PFSK-1 (cell line): Measurements from ENCODE around the gene SRPK3.

Experiments used
- FOXP2 ChIP-seq: optimal IDR thresholded peaks from 2 replicates; pipeline ENCODE3; 2011; ENCODE audit warnings: borderline replicate concordance, control low read depth, inconsistent platforms; ENCODE audit not compliant: insufficient read depth; ENCODE audit errors: extremely low read length, extremely low read depth
- POLR2AphosphoS5 ChIP-seq: IDR thresholded peaks from 2 replicates; pipeline ENCODE4 v1.6.1; 2012; ENCODE audit warnings: low read depth, mild to moderate bottlenecking, control low read depth, low read length, moderate library complexity
- SIN3A ChIP-seq: IDR thresholded peaks from 2 replicates; pipeline ENCODE4 v1.6.1; 2012; ENCODE audit warnings: mild to moderate bottlenecking, low read length, moderate library complexity, borderline replicate concordance; ENCODE audit not compliant: insufficient read depth
- TAF1 ChIP-seq: IDR thresholded peaks from 2 replicates; pipeline ENCODE4 v1.6.1; 2012; ENCODE audit warnings: low read length, control low read depth, borderline replicate concordance; ENCODE audit not compliant: insufficient read depth
- TF ChIP-seq, protein P1 (sequence below), 2 experiments: IDR thresholded peaks; 2 replicates each; pipeline versions ENCODE4 v1.6.1 to v1.8.0; 2011 to 2012; ENCODE audit warnings: low read depth in 2 of 2, low read length in 2 of 2, control low read depth in 1 of 2, inconsistent platforms in 1 of 2, mild to moderate bottlenecking in 1 of 2, moderate library complexity in 1 of 2; ENCODE audit not compliant: insufficient read depth in 1 of 2

The SRPK3 gene

GRCh38 chrX:153783378-153784013 is 2.7 kb downstream of the SRPK3 start:
- no peak for TF ChIP-seq SIN3A
- TF ChIP-seq, protein P1, sequence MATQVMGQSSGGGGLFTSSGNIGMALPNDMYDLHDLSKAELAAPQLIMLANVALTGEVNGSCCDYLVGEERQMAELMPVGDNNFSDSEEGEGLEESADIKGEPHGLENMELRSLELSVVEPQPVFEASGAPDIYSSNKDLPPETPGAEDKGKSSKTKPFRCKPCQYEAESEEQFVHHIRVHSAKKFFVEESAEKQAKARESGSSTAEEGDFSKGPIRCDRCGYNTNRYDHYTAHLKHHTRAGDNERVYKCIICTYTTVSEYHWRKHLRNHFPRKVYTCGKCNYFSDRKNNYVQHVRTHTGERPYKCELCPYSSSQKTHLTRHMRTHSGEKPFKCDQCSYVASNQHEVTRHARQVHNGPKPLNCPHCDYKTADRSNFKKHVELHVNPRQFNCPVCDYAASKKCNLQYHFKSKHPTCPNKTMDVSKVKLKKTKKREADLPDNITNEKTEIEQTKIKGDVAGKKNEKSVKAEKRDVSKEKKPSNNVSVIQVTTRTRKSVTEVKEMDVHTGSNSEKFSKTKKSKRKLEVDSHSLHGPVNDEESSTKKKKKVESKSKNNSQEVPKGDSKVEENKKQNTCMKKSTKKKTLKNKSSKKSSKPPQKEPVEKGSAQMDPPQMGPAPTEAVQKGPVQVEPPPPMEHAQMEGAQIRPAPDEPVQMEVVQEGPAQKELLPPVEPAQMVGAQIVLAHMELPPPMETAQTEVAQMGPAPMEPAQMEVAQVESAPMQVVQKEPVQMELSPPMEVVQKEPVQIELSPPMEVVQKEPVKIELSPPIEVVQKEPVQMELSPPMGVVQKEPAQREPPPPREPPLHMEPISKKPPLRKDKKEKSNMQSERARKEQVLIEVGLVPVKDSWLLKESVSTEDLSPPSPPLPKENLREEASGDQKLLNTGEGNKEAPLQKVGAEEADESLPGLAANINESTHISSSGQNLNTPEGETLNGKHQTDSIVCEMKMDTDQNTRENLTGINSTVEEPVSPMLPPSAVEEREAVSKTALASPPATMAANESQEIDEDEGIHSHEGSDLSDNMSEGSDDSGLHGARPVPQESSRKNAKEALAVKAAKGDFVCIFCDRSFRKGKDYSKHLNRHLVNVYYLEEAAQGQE (IDR thresholded peaks at IDR 0.05; ENCODE audit: insufficient read depth in 1 of 2, low read depth in 2 of 2, low read length in 2 of 2): no peak
- TF ChIP-seq TAF1: no peak
- no peak for TF ChIP-seq FOXP2
- TF ChIP-seq POLR2AphosphoS5: no peak

- TF ChIP-seq, protein P1 (IDR thresholded peaks at IDR 0.05; ENCODE audit: insufficient read depth in 1 of 2, low read depth in 2 of 2, low read length in 2 of 2): no peak
- TF ChIP-seq TAF1 (no peak), FOXP2 (no peak), SIN3A (no peak), POLR2AphosphoS5 (no peak)
Observed at GRCh38 chrX:153784325-153784967, 3.6 kb downstream of the SRPK3 start.

DNA sequence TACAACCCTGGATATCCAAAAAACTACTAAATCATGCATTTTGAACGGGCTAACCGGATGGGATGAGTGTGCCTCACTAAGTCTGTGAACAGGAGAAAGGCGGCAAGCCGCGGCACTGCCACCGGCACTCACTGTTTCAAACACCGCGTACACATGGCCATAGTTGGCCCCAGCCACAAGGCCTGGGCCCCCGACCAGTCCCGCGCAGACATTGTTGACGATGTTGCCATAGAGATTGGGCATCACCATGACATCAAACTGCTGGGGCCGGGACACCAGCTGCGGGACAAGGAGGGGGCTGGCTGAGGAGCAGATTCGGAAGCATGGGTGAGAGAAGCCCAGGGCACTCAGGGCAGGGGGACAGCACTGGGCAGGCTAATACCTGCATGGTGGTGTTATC is 5.8 kb downstream of the SRPK3 start:
- TF ChIP-seq FOXP2 (no peak), POLR2AphosphoS5 (no peak), SIN3A (no peak), TAF1 (no peak)
- TF ChIP-seq, protein P1 (IDR thresholded peaks at IDR 0.05; ENCODE audit: insufficient read depth in 1 of 2, low read depth in 2 of 2, low read length in 2 of 2): no peak

DNA sequence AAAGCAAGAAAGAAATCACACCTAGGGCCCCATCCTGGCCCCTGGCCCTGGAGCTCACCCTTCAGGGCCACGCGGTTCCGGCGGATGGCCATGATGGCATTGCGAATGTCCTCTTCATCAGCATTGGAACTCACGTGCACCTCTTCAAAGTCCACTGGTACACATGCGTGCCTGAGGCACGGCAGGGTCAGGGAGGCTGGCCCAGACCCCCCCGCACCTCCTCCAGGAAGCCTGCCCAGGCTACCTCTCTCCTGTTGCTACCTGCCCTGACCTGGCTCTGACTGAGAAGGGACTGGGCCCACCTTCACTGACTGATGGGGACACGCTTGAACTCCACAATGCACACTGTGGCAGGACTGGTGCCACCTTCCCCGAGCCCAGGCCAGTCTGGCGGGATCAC is 8.8 kb downstream of the SRPK3 start:
- no peak for TF ChIP-seq POLR2AphosphoS5
- TF ChIP-seq, protein P1 (IDR thresholded peaks at IDR 0.05; ENCODE audit: insufficient read depth in 1 of 2, low read depth in 2 of 2, low read length in 2 of 2): no peak
- no peak for TF ChIP-seq TAF1
- no peak for TF ChIP-seq SIN3A
- no peak for TF ChIP-seq FOXP2
